Measurements from ENCODE around the gene ZNF536. TPM values are rescaled to one million over a fixed set of nuclear protein-coding genes. Genes with fewer than 3 reads are reported as not detected.

The ZNF536 gene
- total and polyA plus RNA-seq, 3 donors from 2014 or later = 6.6 to 57.6 (median 35.1) TPM

DNA sequence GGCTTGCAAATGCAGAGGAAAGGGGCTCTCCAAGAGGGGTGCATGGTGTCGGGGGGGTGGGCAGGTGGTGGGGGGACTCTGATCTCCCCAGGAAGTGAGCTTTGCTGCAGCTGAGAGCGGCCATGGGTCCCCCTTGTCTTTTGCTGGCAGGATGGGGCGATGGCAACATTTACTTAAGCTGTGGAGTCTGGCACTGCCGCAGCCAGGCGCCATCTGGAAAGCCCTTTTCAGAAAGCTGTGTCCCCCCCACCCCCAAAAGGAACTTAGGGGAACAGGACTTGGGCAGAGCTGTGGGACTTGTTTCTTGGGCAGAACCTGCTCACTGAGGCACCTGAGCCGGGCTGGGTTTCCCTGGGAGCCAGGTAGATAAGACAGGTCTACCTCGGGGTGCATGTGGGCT, 80.7 kb downstream of the ZNF536 start:
- 93 to 96% methylated on average over 7 of the region's 7 CpGs for WGBS, 2 donors

DNA sequence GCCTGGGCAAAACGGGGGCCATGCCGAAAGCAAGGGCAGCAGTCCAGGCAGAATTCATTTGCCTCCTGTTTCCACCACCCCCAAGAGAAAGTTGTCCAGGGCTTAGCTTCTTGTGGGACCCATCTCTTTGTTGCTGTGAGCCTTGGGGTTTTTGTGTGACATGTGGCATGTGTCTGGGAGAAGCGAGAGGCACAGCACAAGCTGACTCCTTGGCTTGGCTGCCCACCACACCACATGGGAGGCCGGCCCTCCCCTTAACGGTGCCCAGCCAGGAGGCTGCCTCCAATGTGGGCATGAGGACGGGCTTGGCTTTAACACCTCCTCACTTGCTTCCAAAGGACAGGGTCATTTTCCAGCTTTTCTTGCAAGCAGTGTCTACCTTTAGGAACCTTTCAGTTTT, 81.6 kb downstream of the ZNF536 start:
- intact Hi-C loops (cut with DNase I; ENCODE audit: low total_unique reads) = no loop called here
- WGBS, 2 donors = 90 to 94% methylated on average over 6 of the region's 6 CpGs
- H3K4me1 ChIP-seq = peaks cover 8% of the 10 kb centered on the region
- no peaks in the 10 kb centered on the region for H3K9me3 ChIP-seq
- no peaks in the 10 kb centered on the region for H3K36me3 ChIP-seq (ENCODE audit: low read depth, missing control alignments)
- DNase-seq = no peak
- H3K4me3 ChIP-seq = no peak overlapping the region
- no peaks in the 10 kb centered on the region for H3K27me3 ChIP-seq
- H3K27ac ChIP-seq = no peak overlapping the region
- TF ChIP-seq, protein P1, sequence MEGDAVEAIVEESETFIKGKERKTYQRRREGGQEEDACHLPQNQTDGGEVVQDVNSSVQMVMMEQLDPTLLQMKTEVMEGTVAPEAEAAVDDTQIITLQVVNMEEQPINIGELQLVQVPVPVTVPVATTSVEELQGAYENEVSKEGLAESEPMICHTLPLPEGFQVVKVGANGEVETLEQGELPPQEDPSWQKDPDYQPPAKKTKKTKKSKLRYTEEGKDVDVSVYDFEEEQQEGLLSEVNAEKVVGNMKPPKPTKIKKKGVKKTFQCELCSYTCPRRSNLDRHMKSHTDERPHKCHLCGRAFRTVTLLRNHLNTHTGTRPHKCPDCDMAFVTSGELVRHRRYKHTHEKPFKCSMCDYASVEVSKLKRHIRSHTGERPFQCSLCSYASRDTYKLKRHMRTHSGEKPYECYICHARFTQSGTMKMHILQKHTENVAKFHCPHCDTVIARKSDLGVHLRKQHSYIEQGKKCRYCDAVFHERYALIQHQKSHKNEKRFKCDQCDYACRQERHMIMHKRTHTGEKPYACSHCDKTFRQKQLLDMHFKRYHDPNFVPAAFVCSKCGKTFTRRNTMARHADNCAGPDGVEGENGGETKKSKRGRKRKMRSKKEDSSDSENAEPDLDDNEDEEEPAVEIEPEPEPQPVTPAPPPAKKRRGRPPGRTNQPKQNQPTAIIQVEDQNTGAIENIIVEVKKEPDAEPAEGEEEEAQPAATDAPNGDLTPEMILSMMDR (IDR thresholded peaks at IDR 0.05) = no peak
- no peak for TF ChIP-seq POLR2A (IDR thresholded peaks at IDR 0.05)

More for the DNA sequence above, 80.7 kb downstream of the ZNF536 start:
- Histone ChIP-seq H3K27me3 (no peaks in the 10 kb centered on the region), H3K36me3 (ENCODE audit: low read depth, missing control alignments) (no peaks in the 10 kb centered on the region), H3K4me1 (peaks cover 8% of the 10 kb centered on the region), H3K27ac (no peak overlapping the region), H3K4me3 (no peak overlapping the region), H3K9me3 (no peaks in the 10 kb centered on the region)
- DNase-seq = no peak
- TF ChIP-seq, protein P1 (IDR thresholded peaks at IDR 0.05) = no peak
- TF ChIP-seq POLR2A (IDR thresholded peaks at IDR 0.05) = no peak
- intact Hi-C loops (cut with DNase I; ENCODE audit: low total_unique reads) = no loop called here

DNA sequence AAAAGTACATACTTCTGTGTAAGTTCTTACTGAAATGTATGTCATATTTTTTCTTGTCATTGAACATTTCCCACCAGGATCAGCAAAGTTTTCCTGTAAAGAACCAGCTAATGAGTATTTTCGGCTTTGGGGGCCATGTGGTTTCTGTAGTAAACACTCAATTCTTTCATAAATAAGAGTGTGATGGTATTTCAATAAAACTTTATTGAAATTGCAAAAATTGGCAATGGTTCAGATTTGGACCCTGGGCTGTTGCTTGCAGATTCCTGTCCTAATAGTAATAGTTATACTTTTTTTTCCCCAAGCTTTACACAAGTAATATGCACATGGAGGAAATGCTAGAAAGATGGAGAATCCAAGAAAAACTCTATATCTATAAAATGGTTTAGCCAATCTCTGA, 83.7 kb downstream of the ZNF536 start:
- TF ChIP-seq POLR2A (IDR thresholded peaks at IDR 0.05) = no peak
- TF ChIP-seq, protein P1 (IDR thresholded peaks at IDR 0.05) = no peak
- H3K4me3 ChIP-seq = no peak overlapping the region
- no peaks in the 10 kb centered on the region for H3K36me3 ChIP-seq (ENCODE audit: low read depth, missing control alignments)
- no peak for DNase-seq
- H3K9me3 ChIP-seq = no peaks in the 10 kb centered on the region
- intact Hi-C loops (cut with DNase I; ENCODE audit: low total_unique reads) = no loop called here
- H3K4me1 ChIP-seq = no peaks in the 10 kb centered on the region
- WGBS, 2 donors = 91 to 98% methylated on average over 1 of the region's 1 CpG
- no peak overlapping the region for H3K27ac ChIP-seq
- H3K27me3 ChIP-seq = no peaks in the 10 kb centered on the region

DNA sequence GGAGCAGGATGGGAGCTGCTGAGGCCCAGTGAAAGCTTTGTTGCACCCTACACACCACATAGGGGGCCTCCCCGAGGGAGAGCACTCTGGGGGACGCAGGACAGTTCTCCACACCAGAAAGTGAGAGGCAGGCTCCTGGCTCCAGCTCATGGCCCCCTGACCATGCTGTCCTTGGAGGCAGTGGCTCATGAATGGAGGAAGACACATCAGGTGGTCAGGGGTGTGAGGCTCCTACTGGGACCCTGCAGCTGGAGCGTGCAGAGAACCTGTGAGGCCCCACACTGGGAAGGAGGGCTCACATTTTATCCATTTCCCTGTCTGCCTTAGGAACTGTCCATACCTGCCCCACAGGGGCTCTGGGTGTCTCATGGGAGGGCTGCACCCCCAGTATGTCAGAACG, 85.3 kb downstream of the ZNF536 start:
- Histone ChIP-seq H3K36me3 (ENCODE audit: low read depth, missing control alignments) (no peaks in the 10 kb centered on the region), H3K9me3 (no peaks in the 10 kb centered on the region), H3K27me3 (no peaks in the 10 kb centered on the region), H3K4me3 (no peak overlapping the region), H3K4me1 (no peaks in the 10 kb centered on the region), H3K27ac (no peak overlapping the region)
- TF ChIP-seq POLR2A (IDR thresholded peaks at IDR 0.05) = no peak
- TF ChIP-seq, protein P1 (IDR thresholded peaks at IDR 0.05) = no peak
- intact Hi-C loops (cut with DNase I; ENCODE audit: low total_unique reads) = no loop called here
- 75 to 88% methylated on average over 3 to 4 of the region's 4 CpGs for WGBS, 2 donors
- no peak for DNase-seq

DNA sequence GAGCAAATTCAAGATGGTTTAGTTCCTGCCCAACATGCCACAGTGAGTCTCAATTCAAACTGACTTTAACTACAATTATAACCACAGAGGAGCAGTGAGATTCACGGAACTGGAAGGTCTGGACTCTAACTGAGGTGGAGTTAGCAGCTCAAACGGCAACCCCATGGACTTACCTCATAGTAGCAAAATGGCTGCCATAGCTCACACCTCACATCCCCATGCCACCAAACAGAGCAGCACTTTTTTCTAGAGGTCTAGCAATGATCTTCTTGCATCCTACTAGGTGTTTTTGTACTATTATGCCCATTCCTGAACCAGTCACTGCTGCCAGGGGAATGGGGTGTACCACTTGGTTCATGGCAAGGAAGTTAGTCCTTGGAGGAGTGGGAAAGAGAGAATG, 87.7 kb downstream of the ZNF536 start:
- WGBS, 2 donors = 71 to 96% methylated on average over 2 of the region's 2 CpGs
- intact Hi-C loops (cut with DNase I; ENCODE audit: low total_unique reads) = no loop called here
- H3K4me1 ChIP-seq = no peaks in the 10 kb centered on the region

More for the DNA sequence above, 87.7 kb downstream of the ZNF536 start:
- Histone ChIP-seq H3K9me3 (no peaks in the 10 kb centered on the region), H3K27me3 (no peaks in the 10 kb centered on the region), H3K36me3 (ENCODE audit: low read depth, missing control alignments) (no peaks in the 10 kb centered on the region), H3K4me3 (no peak overlapping the region), H3K27ac (no peak overlapping the region)
- DNase-seq = no peak
- TF ChIP-seq, protein P1 (IDR thresholded peaks at IDR 0.05) = no peak
- TF ChIP-seq POLR2A (IDR thresholded peaks at IDR 0.05) = no peak
